GM18868 (cell line): ENCODE data around the gene RNU6-7.

Experiments used
- ATAC-seq: cut with Tn5 transposase; IDR thresholded peaks from one replicate; pipeline ENCODE4 v1.9.1; 2021; ENCODE audit warnings: mild to moderate bottlenecking, moderate library complexity; ENCODE audit not compliant: unreplicated experiment

The RNU6-7 gene

DNA sequence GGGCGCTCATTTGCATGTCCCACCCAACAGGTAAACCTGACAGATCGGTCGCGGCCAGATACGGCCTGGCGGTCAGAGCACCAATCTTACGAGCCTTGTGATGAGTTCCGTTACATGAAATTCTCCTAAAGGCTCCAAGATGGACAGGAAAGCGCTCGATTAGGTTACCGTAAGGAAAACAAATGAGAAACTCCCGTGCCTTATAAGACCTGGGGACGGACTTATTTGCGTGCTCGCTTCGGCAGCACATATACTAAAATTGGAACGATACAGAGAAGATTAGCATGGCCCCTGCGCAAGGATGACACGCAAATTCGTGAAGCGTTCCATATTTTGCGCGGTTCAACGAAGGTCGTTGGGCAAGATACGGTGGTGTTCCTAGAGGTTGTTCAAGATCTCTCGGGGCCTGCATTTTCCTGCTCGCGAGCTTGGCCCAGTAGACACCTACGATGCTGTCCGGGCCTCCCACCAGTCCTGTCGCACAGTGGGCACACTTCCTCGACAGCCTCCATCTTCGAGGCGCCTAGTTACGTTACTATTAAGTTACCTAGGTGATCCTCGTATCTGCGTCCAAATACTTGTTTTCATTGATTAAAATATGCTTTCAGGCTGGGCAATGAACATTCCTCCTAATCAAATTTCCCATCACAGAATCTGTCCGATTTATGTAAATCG lies at the start of gene RNU6-7:
Gene RNU6-7, plus strand, starts transcription at position 230 of the 675 bp plus-strand sequence.
- ATAC-seq = no peak

DNA sequence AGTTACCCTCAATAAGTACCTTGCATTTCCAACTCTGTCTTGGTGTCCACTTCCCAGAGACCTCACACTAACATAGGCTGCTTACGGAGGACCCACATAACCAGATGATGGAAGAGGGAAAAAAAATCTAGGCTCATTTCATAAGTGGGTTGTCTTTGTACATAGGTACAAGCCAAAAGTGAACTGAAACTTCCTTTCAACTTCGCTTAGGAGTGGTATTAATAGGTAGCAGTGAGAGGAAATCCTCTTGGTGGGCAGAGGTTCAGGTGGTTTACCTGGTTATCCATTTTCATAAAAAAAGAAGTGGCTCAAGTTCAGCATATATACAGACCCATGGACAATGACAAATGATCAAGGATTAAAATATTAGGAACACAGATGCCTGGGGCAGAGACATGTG lies 35.8 kb upstream of the RNU6-7 start:
- no peak for ATAC-seq

DNA sequence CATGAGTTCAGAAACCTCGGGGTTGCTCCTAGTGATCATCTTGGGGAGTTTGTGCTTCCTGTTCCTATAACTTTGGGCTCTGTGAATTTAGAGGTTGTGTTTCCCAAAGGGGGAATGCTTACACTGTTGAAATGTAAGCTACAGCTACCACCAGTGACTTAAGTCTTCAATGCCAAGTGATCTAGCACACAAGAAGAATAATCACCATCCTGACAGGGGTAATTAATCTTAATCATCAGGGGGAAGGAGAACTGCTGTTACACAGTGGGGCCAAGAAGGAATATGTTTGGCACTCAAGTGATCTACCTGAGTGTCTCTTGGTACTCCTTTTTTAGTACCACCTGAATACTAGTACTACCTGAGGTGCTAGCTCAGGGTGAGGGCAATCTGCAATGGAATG lies 34.9 kb upstream of the RNU6-7 start:
- ATAC-seq = no peak

DNA sequence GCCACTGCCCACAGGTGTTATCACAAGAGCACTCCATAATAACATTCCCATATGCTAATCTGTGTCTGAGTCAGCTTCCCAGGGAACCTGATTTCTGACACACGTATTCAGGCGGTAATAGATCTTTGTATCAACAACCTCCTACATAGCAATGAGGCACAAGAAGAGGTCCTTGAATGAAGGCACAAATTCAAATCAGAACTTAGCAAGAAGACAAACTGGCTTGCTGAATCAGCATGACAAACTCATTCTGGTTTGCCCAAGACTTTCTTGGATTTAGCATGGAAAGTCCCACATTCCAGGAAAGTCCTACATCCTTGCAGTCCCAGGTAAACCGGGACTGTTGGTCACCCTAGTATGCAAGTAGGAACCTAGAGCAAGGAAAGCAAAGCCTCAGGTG lies 33.9 kb upstream of the RNU6-7 start:
- ATAC-seq = no peak

DNA sequence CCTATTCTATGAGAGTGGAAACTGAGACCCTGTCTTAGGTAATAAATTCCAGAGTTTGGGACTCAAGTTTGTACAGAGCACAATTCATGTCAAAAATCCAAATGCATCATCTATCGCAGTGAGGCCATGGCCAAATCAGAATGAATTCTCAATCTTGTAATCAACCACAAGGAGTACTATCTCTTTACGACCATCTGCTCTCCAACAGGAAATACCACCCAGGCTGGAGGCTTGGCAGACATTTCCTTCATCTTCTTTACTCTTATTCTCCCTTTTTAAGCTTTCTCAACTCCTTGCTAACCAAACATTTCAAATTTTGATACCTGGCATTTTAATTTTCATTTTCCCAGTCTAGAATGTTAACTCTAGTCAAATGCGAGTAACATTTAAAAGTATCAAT lies 32.7 kb upstream of the RNU6-7 start:
- no peak for ATAC-seq

DNA sequence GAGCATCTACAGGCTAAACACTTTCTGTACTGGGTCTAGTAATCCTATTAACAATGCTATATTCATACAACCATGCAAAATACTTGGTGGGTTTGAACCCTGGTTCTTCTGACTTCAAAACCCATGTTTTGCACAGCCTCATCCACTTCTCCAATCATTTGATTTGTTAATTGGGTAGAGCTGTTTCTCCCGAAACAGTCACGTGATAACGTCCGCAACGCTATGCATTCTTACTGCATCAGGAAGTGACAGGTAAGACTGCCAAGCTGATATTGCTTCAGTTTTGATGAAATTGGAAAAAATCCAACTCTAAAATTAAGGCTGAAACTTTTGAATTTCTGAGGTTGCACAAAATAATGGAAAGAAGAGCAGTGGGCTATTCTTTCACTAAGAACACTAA lies 30.4 kb upstream of the RNU6-7 start:
- no peak for ATAC-seq

DNA sequence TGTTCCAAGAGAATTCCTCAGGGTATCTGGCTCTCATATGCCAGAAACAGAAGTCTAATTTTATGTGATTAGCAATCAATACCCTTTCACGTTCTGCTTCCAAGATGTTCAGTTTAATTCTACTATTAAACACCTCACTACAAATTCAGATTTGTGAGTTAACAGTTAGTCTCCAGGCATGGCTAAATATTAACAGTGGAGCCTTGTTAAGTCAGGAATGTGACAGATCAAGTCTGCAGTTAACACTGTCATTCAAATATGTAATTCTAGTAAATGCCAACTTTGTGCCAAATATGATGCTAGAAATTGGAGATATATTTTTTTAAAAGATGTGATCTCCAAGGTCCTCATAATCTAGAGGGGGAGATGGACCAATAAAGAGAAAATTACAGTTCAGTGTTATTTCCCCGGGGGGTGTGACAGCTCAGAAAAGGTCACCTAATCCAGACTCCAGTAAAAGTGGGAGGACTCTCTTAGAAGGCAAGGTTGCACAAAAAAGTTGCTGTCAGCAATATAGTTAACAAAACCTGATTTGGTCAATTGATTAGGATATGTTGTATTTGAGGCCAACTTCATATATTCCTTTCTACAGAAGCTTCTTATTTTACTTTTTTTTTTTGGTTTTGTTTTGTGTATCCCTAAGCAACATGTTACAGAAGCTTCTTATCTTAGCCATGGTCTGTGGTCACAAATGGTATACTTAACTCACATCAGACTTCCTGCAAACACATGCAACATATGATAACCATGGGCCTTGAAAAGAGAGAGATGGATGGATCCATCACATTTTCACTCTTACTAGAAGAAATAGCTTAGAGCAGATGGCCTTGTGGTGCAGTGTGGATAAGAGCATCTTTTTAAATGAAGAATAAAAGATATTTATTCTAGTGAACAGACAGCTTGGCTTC lies 18.4 kb upstream of the RNU6-7 start:
- ATAC-seq = no peak

DNA sequence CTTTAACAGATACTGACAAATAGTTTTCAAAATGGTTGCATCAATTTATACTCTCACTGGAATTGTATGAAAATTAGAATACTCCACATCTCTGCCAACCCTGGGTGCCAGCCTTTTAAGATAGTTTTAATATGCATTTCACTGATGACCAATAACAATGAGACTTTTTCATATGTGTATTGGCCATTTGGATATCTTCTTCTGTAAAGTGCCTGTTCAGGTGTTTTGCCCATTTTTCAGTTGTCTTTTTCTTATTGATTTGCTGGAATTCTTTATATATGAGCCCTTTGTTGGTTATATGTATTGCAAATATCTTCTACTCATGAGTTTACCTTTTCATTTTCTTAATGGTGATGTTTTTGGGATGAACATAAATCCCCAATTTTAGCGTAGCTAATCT lies 16.7 kb upstream of the RNU6-7 start:
- no peak for ATAC-seq

DNA sequence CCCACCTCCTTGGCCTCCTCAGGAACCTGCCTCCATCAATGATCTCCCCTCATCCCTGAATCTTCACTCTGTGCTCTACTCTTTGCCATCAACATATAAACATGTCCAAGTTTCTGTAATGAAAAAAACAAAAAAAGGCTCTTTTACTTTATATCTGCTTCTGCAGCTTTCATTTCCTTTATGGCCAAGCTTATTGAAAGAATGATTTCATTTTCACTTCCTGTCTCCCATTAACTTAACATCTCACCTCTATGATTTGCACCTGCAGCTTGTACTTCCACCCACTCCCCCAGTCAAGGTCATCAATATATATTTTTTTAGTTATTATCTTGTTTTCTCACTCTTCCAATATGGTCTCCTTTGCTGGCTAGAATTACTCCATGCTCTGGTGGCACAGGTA lies 15.6 kb upstream of the RNU6-7 start:
- no peak for ATAC-seq

DNA sequence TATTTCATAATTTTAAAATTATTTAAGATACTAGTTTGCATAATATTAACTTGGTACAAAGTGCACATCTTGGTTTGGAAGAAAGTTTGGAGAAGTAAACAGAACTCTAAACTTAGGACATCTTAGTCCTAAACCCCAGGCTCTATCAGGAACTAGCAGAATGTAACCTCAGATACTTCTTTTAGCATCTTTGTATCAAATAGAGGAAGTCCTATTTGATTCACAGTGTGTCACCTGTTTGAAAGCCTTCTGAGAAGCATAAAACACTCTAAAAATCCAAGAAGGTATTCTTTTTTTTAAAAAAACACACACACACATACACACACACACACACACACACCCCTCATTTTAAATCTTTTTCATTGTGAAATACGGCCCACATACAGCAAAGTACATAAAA lies 12.0 kb upstream of the RNU6-7 start:
- no peak for ATAC-seq

DNA sequence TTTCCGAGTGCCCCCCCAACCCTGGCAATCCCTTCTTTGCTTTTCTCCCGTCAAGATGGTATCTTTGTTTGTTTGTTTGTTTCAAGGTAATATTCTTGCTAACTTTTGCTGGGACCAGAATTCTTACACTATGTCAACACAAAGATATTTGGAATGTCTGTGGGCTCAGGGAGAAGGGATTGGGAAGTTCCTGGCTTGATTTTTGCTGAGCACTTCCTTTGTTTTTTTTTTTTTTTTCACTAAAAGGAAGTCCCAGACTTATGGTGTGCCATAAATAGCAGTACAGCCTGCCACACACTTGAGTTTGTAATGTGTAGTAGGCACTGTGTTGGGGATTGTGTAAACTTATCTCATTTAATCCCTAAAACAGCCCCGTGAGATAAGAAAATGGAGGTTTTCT lies 11.2 kb upstream of the RNU6-7 start:
- no peak for ATAC-seq

DNA sequence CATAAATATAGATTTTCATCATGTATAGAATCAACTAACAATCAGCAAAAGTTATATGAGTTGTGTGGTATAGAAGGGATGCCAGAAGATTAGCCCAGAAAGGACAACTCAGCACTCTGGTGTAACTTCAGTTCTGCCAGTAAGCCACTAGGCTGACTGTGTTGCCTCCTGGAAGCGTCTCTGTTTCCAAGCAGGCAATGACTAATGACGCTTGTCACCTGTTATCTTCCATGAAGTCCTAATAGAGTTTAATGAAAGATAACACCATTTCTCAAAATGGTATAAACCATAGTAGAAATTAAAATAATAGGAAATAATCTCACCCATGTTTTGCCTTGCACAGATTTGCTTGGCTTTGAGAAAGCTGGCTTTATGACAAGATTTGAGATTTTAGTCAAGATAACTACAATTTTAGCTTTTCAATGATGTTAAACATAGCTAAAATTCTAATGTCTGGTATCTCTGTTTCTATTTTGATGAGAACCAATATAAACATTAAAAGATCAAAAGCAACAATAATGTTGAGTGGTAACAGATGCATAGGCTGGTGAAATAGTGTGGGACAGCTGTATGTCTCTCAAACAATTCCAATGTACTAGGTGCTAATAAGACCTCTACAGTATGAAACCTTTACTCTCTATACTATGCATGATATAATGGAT lies 9.0 kb upstream of the RNU6-7 start:
- no peak for ATAC-seq

DNA sequence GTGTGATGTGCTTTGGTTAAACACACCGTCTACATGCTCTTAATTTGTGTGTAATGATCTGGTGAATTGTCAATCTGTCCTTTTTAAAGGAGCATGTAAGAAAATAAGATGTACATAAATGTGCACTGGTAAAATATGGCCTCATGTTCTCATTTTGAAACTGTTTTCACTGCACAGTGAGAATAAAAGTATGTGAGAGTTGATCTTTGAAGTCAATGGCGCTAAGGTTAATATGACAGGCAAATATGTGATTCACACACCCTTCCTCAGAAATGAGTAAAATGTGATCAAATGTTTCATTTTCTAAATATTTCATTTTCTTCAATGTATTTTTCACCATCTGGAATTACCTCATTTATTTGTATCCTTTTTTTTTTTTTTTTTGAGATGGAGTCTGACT lies 8.3 kb upstream of the RNU6-7 start:
- ATAC-seq = no peak

DNA sequence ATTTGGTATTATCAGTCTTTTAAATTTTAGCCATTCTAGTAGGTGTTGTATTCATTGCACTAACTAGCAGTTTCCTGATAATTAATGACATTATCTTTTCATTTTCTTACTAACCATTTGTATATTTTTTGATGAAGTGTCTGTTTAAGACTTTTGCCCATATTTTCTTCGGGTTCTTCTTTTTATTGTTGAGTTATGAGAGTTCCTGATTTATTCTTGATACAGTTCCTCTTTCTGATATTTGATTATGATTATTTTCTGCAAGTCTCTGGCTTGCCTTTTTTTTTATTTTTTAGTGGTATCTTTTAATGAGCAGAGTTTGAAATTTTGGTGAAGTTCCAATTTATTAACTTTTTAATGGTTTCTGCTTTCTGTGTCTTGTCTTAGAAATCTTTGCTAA lies 6.2 kb upstream of the RNU6-7 start:
- no peak for ATAC-seq

DNA sequence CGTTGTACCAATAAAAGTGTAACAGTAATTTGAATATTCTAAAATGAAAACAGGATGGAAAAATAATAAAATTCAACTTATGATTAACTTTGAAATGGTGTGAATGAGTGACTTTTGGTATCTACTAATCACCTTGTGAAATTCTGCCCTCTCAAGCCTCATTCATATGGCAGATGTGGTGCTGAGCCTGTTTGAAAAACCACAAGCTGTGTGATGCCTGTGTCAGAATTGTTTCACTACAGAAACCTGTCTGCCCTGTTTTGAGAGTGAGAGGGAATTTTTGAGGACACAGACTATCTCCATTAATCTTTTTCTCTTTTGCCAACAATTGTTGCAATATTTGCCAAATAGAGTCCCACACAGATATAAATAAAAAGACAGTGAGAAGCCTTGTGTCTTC lies 3.9 kb upstream of the RNU6-7 start:
- peak; percentile 39 for ATAC-seq

DNA sequence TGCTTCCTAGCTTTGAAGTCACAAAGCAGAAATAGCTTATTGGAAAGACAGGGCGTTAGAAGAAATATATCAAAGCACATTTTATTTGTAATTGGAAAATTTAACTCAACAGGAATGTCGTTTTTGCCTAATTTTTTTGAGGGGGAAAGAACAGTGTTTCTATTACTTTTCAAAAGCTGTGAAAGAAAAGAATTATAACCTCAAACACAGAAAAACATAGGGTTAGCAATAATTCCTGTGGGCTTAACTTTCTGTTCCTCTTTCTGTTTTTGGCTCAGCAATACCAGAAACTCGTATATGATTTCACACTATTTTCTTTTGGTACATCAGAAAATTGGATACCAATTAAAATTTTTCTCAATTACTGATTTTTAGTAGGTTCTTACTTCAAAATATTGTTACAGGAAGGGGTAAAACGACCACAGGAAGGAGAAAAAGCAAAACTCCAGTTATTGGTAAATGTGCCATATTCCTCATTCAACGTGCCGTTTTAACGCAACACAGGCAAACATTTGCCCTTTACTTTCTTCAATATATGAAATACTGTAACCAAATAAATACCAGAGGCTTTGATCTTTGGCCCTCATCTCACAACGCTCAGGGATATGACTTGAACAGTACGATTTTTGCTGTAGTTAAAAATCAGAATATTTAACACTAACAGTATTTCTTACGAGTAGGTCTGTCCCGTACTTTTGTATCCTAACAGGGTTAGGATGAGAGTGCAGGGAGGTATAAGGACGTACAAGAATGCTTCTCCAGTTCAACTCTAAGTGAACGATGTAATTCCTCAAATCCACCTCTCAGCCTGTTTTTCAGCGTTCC lies 1.3 kb upstream of the RNU6-7 start:
- peak; percentile 22 for ATAC-seq

DNA sequence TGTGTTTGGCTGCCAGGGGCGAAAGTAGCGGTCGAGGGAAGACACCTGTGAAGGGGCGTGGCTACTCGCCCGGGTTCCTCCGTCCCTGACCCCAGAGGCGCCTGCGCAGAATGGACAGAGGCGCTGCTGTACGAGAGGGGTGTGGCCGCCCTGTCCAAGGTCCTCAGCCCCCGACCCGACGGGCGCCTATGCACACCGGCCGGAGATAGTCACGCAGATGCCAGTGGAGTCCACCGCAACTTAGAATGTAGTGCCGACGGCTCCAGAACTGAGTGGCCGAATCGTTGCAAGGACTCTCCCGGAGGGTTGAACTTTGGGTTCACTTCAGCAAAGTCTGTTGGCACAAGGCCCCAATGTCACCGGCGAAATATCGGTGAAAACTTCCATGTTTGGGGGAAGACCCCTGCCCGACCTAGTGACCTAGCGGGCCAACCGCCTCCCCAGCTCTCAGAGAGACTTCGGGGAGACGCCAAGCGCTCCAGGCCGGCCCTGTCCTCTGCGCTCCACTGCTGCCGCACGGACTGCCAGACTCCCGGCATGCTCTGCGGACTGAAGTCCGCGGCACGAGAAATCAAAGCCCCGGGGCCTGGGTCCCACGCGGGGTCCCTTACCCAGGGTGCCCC lies 541 bp upstream of the RNU6-7 start:
- ATAC-seq = peak; percentile 36

DNA sequence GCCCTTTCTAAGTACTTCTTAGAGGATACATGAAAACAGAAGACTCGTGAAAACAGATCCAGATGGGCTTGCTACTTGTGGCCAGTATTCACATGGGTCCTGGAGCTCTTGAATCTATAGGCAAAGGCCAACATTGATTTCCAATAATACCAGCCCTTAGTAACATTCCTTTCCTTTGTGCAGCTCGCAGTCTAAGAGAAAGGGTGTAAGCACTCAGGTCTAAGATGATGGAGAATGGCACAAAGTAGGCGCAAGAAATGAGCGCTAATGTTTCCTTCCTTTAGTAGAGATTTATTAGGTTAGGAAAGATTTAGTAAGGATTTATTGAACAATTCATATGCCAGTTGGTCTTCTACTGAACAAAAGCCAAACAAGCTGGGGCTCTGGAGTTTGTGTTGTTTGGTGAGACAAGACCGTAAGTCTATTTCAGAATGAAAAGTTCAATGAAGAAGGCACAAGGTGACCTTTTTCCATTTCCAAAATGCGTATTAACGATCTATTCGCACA lies 699 bp downstream of the RNU6-7 start:
- no peak for ATAC-seq

DNA sequence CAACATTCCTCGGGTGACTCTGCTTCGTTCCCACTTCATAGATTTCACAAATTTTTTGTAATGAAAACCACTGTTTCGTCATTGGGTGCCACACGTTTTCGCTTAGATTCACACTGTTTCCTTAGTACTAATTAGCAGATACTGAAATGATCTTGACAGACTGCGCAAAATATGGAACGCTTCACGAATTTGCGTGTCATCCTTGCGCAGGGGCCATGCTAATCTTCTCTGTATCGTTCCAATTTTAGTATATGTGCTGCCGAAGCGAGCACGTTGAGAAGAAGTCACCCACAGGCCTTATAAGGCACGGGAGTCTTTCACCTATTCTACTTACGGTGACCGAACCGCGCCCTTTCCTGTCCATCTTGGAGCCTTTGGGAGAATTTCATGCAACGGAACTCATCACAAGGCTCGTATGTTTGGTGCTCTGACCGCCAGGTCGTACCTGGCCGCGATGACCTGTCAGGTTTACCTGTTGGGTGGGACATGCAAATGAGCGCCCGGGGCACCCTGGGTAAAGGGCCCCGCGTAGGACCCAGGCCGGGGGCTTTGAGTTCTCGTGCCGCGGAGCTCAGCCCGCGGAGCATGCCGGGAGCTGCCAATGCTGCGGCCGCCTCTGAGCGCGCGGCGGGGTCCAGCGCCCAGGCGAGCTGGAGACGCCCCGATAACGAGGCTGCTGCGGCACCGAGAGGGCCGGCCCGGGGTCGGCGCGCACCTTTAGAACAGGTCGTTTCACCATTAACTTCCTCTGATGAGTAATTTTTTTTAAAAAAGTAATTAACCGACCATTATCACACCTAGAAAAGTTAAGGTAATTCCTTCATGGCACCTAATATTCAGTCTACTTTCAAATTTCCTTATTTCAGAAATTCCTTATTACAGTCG lies 1.4 kb downstream of the RNU6-7 start, which contains the start of gene RNU6-8:
Gene RNU6-8, minus strand, starts transcription at position 272 of the 885 bp plus-strand sequence.
- peak; percentile 77 for ATAC-seq
